Activated CD4-positive, alpha-beta T cell treated with anti-CD3 and anti-CD28 coated beads for 4 hours (primary cell): ENCODE data around the gene KLK10.
"Not testable (repeated sequence)": the region's sequence is repeated elsewhere in the genome, so short reads cannot be mapped to it uniquely, and the experiment has no call there.

ENCODE experiments used
- DNase-seq, 2 donors: peaks; one replicate each; pipeline ENCODE4 v3.0.0-alpha.2; 2020

Gene KLK10

DNA sequence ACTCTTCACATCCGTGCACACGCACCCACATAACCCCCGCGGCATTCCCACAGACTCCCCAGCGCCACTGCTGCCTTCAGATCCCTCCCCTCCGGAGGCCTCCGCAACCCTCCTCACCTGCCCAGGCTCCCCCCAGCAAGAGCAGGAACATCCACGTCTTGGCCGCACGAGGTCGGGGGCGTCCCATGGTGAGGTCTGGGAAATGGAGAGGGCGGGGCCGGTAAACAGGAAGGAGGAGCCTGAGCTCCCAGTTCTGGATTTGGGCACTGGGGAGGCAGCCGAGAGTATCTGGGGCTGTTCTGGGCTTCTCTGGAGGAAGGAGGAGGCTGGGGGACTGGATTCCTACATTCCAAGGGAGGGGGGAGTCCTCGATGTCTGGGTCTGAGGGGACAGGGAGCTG is 18.5 kb downstream of the KLK10 start:
- no peak for DNase-seq

DNA sequence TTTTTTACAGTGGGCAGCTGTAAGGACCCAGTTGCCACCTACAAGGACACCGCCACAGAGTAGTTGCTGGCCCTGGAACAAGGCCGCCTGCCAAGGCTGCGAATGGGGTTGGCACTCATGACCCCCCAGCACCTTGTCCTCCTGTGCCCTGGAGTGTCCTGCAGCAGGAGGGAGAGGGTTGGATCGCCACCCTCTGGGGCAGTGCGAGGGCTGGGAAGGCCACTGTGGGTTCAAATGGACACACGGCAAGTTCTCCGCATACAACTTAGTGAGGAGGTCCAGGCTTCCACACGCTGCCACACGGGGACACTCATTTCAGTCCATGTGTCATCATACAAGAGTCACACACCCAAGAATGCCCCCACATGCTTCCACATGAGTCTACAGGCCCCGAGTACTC is 19.1 kb downstream of the KLK10 start:
- DNase-seq, result no peak

DNA sequence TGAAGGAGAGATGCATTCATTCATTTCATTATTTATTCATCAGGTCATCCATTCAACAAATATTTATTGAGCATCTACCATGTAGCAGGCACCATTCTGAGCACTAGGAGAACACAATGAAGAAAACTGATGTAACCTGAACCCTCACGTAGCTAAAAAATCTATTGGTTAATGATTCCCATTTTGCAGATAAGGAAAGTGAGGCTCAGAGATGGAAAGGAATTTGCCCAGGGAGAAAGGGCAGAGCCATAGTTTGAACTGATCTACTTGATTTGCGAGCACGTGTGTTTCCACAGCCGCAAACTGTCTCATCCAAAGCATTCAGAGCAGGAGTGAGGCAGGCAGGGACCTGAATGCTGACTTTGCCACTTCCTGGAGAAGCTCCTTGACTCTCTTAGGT is 20.8 kb downstream of the KLK10 start:
- DNase-seq, result no peak

DNA sequence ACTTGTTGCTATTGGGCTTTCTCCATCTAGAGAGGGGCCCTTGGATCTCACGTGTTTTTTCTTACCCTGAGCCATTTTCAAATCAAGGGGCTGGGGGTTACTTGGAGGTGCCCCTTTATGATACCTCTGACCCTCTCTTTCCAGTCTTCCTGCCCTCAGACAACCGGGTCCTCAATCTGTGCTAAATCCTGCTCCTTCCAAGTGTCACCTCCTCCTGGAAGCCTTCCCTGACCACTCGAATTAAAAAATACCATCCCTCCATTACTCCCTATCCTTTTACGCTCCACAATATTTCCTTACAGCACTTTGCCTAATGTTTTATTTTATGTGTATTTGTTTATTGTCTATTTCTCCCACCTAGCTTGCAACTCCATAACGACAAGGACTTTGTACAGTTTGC is 21.4 kb downstream of the KLK10 start:
- DNase-seq, result no peak

DNA sequence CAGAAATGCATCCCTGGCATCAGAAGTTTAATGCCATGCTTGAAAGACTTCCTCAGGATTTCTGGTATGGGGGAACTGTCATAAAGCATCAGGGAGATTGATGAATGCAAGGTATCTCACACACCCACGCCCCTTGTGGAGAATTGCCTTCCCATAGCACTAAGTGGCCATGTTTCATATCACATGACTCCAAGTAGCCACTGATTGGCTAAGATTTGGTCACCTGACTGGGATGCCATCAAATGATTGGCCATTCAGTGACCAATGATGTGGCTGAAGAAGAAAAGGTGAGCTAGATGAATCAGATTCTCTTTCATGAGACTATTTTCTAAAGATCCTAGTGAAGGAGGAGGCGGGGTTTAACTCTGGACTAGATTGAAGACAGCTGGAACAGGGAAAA is 25.4 kb downstream of the KLK10 start:
- no peak for DNase-seq

DNA sequence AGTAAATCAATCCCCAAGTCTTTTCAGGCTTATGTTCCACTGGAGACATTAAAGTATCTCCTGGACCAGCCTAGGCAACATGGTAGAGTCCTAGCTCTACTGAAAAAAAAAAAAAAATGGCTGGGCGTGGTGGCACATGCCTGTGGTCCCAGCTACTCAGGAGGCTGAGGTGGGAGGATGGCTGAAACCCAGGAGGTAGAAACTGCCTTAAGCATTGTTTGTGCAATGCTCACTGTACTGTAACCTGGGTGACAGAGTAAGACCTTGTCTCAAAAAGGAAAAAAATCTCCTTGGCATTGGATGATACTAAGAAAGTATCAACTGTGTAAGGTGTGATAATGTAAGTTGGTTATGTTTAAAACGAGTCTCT is 26.9 kb downstream of the KLK10 start:
- no peak for DNase-seq

DNA sequence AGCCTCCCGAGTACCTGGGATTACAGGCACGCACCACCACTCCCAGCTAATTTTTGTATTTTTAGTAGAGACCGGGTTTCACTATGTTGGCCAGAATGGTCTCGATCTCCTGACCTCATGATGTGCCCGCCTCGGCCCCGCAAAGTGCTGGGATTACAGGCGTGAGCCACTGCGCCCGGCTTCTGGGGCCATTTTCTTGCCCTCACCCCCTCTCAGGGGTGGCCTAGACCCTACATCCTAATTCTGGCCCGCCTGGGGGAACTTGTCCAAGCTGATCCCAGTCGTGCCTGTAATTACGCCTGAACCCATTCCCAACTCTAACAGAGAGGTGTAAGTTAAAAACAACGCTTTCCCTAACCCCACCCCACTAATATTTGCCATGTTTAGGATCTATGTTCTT is 35.1 kb downstream of the KLK10 start:
- not testable (repeated sequence) for DNase-seq

DNA sequence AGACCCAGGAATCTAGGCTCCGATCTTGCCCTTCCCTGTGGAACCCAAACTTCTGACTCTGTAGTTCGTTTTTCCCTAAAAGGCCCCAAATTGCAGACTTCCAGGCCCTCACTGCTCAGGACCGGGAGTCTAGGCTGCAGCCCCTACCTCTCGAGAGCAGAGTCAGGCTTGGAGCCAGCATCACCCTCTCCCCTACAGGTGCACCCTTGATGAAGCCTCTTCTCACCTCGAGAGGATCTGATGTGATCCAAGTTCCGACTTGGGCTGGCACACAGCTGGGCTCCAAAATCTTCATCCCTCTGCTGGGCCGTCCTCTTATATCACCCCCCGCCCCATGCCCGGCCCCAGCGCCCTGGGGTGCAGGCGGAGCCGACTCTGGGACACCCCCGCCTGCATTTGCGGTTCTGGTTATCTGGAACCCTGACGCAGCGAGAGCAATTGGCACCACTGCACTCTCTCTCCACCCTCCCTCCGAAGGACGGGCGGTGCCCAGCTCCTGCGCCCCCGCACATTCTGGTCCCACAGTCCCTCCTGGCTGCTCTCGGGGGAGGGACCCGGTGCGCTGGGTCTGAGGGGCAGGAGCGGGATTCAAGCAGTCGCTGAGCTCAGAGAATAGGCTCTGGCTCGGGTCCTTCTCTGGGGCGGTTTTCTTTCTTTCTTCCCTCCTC is 35.8 kb downstream of the KLK10 start, which contains the start of gene KLK7:
Gene KLK7 (minus strand): TSS at position 293 of the 668 bp plus-strand sequence. CDS start 1,518 bp downstream, outside the sequence.
- DNase-seq, result no peak

DNA sequence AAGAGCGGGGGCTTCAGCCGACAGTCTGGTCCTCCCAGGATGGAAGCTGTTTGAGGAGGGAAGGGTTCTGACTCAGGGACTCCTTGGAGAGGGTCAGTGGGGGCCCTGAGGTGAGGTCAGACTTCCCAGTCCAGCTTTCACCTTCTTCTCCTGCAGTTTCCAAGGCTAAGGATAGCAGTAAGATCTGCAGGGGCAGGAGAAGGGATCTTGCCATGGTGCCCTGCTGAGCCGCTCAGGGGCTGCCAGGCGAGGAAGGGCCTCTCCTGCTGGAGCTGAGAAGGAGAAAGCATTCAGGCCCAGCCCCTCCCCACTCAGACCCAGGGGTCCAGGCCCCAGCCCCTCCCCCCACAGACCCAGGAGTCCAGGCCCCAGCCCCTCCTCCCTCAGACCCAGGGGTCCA is 37.3 kb downstream of the KLK10 start:
- no peak for DNase-seq

DNA sequence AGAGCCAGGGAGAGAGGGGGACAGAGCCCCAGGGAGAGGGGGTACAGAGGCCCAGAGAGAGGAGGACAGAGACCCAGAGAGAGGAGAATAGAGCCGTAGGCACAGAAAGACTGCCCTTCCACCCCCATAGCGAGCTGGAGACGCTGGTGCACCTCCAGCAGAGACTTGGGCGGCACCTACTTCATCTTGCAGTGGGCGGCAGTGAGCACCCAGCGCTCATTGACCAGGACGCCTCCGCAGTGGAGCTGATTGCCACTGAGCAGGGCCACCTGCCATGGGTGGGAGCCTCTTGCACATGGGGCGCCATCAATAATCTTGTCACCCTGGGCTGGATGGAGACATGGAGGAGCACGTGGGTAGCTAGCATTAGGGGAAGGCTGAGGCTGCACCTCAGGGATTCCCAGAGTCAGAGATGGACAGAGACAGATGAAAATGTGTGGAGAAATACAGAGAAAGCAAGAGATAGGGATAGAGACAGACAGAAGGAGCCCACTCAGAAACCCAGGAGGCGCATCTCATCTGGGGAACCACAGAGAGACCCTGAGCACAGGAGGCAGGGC is 37.8 kb downstream of the KLK10 start:
- DNase-seq, result no peak

DNA sequence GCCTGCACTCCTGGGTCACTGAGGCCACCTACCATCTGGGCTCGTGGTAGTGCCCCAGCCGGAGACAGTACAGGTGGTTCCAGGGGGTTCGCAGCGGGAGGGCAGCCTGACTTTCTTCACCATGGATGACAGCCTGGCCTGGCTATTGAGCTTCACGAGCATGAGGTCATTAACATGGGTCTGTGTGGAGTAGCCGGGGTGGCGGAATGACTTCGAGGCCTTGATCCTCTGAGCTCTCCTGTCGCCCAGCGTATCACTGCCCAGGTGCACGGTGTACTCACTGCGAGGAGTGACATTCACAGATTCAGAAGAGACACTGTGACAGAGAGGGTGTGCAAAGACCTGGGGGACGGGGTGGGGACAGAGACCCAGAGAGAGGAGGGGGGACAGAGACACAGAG is 39.3 kb downstream of the KLK10 start:
- DNase-seq, result no peak

DNA sequence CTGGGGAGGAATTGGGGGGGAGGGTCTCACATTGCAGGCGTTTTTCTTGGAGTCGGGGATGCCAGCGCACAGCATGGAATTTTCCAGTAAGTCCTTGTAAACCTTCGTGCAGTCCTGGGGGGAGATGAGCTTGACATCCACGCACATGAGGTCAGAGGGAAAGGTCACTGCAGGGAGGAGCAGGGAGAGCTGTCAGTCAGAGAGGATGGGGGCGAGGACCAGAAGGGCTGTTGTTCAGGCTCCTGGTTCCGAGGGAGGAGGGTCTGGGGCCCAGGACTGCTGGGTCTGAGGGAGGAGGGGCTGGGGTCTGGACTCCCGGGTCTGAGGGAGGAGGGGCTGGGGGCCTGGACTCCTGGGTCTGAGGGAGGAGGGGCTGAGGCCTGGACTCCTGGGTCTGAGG is 39.8 kb downstream of the KLK10 start:
- DNase-seq, result no peak

DNA sequence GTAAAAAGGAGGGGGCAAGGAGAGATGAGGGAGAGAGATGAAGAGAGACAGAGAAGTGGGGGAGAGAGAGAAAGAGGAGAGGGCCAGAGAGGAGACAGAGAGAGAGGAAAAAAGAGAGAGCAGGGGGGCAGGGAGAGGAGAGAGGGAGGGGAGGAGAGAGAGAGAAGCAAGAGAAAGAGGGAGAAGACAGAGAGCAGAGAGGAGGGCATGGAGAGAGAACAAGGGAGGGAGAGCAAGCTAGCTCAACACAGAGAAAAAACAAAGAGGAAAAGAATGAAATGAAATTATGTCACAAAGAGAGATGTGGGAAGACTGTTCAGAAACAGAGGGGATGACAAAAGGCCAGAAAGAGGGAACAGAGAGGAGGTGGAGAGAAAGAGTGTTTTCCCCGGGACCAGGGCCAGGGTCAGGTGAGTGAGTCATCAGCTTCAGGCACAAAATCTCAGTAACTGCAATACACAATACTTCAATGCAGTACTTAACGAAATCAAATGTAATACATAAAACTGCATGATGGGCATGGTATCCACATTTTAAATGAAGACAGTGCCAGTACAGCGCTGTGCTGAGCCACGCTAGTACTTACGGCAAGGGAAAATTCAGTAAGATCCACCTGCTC is 40.6 kb downstream of the KLK10 start:
- DNase-seq, result no peak

DNA sequence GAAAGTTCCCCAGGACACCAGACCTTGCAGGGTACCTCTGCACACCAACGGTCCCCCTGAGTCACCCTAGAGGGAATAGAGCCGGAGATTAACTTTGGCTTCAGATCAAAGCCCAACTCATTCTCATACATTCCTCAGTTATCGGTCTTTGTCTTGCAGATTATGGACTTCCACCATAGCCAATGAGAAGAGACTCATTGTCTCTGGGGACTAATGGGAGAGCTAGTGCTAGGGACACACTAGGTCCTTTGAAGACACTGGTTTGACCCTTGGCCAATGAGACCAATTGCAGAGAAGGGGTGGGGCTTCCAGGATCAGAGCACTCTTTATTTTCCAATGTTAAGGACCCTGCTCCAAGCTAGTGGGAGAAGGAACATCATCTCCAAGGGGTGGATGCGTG is 41.9 kb downstream of the KLK10 start:
- DNase-seq, result no peak

DNA sequence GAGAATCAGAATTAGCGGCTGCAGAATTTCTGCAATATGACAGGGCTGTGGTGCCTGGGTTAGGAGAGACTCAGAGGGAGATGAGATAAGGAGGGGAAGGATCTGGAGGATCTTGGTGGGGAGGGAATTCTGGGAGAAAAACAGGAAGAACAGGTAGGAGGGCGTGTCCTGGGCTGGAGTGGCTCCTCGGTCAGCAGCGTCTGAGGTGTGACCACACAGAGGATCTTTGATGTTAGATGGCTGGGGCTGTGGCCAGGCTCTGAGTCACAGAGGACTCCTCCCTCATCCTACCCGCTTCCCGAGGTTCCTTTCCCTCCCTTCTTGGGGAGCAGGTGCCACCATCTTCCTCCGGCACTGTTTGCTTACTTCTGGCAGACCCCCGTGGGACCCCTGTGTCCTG is 43.7 kb downstream of the KLK10 start:
- DNase-seq, result no peak

DNA sequence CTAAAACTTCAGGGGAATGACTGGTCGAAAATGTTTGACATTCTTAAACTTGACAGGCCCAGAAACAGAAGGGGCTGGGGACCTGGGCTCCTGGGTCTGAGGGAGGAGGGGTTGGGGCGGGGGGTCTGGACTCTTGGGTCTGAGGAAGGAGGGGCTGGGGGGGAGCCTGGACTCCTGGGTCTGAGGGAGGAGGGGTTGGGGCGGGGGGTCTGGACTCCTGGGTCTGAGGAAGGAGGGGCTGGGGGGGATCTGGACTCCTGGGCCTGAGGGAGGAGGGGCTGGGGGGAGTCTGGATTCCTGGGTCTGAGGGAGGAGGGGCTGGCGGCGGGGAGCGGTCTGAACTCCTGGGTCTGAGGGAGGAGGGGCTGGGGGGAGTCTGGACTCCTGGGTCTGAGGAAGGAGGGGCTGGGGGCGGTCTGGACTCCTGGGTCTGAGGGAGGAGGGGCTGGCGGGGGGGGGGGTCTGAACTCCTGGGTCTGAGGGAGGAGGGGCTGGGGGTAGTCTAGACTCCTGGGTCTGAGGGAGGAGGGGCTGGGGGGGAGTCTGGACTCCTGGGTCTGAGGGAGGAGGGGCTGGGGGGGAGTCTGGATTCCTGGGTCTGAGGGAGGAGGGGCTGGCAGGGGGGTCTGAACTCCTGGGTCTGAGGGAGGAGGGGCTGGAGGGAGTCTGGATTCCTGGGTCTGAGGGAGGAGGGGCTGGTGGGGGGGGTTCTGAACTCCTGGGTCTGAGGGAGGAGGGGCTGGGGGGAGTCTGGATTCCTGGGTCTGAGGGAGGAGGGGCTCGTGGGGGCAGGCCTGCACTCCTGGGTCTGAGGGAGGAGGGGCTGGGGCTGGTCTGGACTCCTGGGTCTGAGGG is 44.6 kb downstream of the KLK10 start:
- DNase-seq, result no peak

DNA sequence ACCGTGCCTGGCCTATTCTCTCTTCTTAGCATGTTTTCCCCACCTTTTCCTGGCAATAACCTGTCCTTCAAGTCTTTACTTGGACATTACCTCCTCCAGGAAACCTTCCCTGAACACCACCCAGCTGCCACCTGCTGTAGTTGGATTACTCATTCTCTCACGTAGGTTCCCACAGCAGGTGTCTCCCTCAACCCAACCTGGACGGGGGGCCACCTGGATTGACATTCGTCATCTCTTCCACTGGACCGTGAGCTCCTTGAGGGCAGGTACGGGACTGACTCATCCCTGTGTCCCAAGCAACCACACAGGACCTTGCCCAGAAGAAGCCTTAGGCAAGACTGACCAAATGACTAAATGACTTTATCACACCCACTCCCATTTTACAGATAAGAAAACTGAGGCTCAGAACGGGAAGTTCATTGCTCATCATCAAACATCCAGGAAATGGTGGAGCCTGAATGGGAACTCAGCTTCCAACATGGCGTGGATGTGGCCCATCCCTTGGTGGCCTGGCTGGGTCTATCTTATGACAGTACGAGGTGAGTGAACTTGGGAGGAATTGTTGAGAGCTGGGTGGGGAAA is 46.6 kb downstream of the KLK10 start:
- no peak for DNase-seq

DNA sequence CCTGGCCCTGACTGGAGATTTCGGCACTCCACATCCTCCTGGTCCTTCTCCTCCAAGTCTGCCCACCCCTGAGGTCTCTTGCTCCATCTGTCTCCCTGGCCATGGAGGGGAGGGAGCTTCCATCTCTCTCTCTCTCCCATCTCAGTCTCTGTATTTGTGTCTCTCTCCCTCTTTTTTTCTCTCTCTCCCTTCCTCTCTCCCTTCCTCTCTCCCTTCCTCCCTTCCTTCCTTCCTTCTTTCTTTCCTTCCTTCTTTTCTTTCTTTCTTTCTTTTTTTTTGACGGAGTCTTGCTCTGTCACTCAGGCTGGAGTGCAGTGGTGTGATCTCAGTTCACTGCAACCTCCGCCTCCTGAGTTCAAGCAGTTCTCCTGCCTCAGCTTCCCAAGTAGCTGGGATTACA is 49.7 kb downstream of the KLK10 start:
- DNase-seq, result not testable (repeated sequence)

DNA sequence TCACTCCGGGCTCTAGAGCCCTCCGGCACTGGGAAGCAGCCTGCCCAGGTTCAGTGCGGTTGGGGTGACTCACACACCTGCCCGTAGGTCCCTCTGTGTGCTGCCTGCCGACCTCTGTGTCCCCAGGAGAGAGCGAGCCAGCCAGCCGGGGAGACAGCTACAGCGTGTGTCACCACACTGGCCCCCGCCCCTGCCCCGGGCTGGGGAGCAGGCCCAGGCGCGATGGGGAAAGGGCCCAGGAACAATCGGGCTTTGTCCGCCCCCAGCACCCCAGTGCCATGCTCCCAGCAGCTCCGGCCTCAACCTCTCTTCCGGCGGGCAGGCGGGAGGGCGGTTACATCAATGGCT is 50.1 kb downstream of the KLK10 start, which contains the start of gene KLK6:
Gene KLK6 (minus strand): TSS at position 179 of the 348 bp plus-strand sequence. CDS start 1,487 bp downstream, outside the sequence.
- DNase-seq, result no peak

DNA sequence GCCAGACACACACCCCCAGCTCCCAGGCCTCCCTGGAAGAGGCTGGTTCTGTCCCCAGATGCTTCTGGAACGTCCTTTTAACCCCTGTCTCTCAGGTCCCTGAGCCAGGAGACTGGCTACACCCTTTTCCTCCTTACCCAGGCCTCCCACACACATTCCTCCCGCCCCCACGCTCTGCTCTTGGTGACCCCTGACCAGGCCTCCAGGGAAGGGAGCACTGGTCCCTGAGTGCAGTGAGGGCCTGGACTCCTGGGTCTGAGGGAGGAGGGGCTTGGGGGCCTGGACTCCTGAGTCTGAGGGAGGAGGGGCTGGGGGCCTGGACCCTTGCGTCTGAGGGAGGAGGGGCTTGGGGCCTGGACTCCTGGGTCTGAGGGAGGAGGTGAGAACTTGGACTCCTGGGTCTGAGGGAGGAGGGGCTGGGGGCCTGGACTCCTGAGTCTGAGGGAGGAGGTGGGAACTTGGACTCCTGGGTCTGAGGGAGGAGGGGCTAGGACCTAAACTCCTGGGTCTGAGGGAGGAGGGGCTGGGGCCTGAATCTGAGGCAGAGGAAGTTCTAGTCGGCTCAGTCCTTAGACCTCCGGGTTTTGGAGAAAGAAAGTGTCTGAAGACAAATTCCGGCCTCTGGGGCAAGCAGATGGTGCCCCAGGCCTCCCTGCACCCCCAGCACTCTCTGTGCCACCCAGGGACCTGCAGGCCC is 50.6 kb downstream of the KLK10 start:
- no peak for DNase-seq

DNA sequence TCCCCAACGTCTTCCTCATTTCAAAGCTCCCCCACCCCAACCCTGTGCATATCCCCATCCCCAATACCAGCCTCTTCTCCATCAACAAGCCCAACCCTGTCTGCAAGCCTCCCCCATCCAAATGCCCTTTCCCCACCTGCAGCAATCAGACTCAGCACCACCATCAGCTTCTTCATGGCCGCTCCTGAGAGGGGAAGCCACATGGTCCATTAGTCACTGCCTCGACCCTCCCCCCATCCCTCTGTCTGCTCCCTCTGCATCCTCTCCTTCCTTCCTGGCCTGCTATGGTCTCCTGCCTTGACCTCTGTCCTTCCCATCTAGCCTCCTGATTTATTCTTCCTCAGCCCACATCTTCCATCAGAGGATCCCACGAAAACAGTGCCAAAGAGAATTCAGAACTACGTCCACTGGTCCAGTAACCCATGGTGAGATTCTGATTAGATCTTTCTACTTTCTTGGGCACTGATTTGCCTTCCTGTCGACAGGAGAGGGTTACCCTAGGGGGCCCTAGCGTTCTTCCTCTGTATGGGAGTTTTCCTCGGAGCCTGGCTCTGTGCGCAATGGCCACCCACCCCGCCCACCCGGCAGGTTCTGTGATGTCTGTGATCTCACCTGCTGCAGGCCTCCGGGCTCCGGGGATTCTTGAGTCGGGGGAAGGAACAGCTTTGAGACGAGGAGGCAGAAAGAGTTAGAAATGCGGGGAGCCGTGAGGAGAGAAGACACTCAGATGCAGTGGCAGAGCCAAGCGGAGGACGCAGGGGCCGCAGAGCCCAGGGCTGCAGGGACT is 51.4 kb downstream of the KLK10 start:
- no peak for DNase-seq

DNA sequence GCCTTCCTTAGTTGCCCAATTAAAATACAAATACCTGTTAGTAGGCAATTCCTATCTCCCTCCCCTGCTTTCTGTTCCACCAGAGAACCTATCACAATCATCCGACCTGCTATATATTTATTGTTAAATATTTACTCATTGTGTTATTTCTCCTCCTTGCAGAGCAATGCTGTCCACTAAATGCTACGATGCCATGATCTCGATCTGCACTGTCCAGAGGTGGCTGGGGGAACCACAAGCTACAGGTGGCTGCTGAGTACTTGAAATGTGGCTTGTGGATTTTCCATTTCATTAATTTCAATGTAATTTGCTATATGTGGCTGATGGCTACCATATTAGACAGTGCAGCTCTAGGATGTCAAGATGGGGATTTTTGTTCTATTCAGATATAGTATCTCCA is 55.2 kb downstream of the KLK10 start:
- DNase-seq, result no peak
